HepG2 (cell line): Measurements from ENCODE around the gene DNAJC4. TPM values are rescaled to one million over a fixed set of nuclear protein-coding genes. Genes with fewer than 3 reads are reported as not detected.

ENCODE experiments used
- ATAC-seq: fragments of 200-7000 bp; cut with Tn5 transposase; 3 replicates; pipeline ENCODE4 v1.9.1; 2020; ENCODE audit warnings: mild to moderate bottlenecking, moderate library complexity
- BruUV-seq: library from RNA; stranded (reverse); fragments of 400-500 nt; replicated peaks from 2 replicates; lab custom pipeline; 2021; lab: Mats Ljungman, UMichigan
- CTCF ChIA-PET: fragments of 300-600 bp; formaldehyde crosslinking; extraction: SDS; loops from one replicate; lab custom pipeline; 2021; ENCODE audit warnings: low total read pairs, inconsistent platforms, low intra/inter-chr PET ratio; lab: Yijun Ruan, JAX
- POLR2A ChIA-PET: fragments of 350-600 bp; sonication (Branson Sonifier 250); formaldehyde crosslinking; loops from one replicate; lab custom pipeline; 2020; ENCODE audit warnings: antibody characterized with exemption, inconsistent platforms; lab: Yijun Ruan, JAX
- DNase-seq: peaks from one replicate; pipeline ENCODE4 v3.0.0-alpha.2; 2015; ENCODE audit warnings: low spot score
- FAIRE-seq: peaks from 3 replicates; lab custom pipeline; 2011; peaks lifted over from hg19 to GRCh38; lab: Jason Lieb, UNC
- H2AFZ ChIP-seq: one replicate; pipeline ENCODE4 v1.6.1; 2011; ENCODE audit warnings: low read length, inconsistent platforms
- H3K27ac ChIP-seq: fragments of 300-600 bp; 3 replicates; pipeline ENCODE4 v1.8.0; 2011; ENCODE audit warnings: mixed run types, mild to moderate bottlenecking, mixed read lengths, low read length, inconsistent platforms; ENCODE audit not compliant: insufficient read depth; ENCODE audit errors: extremely low read length
- H3K27me3 ChIP-seq, 2 experiments: fragments of 200-600 bp in 1 of 2; 2 replicates in 1 of 2; 3 replicates in 1 of 2; pipeline versions ENCODE4 v1.6.0 to v1.8.0; 2011; ENCODE audit warnings: low read length in 2 of 2, mild to moderate bottlenecking in 2 of 2, moderate library complexity in 2 of 2, inconsistent platforms in 1 of 2; ENCODE audit not compliant: insufficient read depth in 2 of 2, control insufficient read depth in 1 of 2
- H3K36me3 ChIP-seq, 2 experiments: fragments of 200-600 bp in 1 of 2; replicated peaks in 1 of 2; 2 replicates in 1 of 2; 3 replicates in 1 of 2; pipeline versions ENCODE4 v1.5.1 to v1.8.0; 2011; ENCODE audit warnings: low read length in 2 of 2, inconsistent platforms in 1 of 2; ENCODE audit not compliant: insufficient read depth in 2 of 2, control insufficient read depth in 1 of 2
- H3K4me1 ChIP-seq: 2 replicates; pipeline ENCODE4 v1.5.1; 2012; ENCODE audit warnings: low read length, inconsistent platforms; ENCODE audit not compliant: insufficient read depth
- H3K4me2 ChIP-seq: 2 replicates; pipeline ENCODE4 v1.6.0; 2011; ENCODE audit warnings: low read depth, low read length, inconsistent platforms
- H3K4me3 ChIP-seq, 3 experiments: fragments of 200-600 bp in 1 of 3; sonication (generic), shearing (Covaris generic) in 1 of 3; replicated peaks in 1 of 3; 2 replicates each; pipeline ENCODE4 v1.5.1; 2011 to 2016; ENCODE audit warnings: low read length in 3 of 3, inconsistent platforms in 2 of 3, low read depth in 2 of 3, mild to moderate bottlenecking in 2 of 3, control low read depth in 1 of 3, mixed read lengths in 1 of 3; ENCODE audit not compliant: insufficient read depth in 1 of 3
- H3K79me2 ChIP-seq: one replicate; pipeline ENCODE4 v1.6.1; 2011; ENCODE audit warnings: low read length, inconsistent platforms; ENCODE audit not compliant: insufficient read depth
- H3K9ac ChIP-seq: 2 replicates; pipeline ENCODE4 v1.6.0; 2011; ENCODE audit warnings: mild to moderate bottlenecking, low read depth, low read length, inconsistent platforms; ENCODE audit not compliant: insufficient read depth
- H3K9me3 ChIP-seq: 2 replicates; pipeline ENCODE4 v1.5.1; 2012; ENCODE audit warnings: mild to moderate bottlenecking, low read length
- H4K20me1 ChIP-seq: 2 replicates; pipeline ENCODE4 v1.6.0; 2011; ENCODE audit warnings: inconsistent platforms, mild to moderate bottlenecking, low read length, moderate library complexity; ENCODE audit not compliant: insufficient read depth
- ATF7 ChIP-seq, 2 experiments: fragments of 450-650 bp in 1 of 2; sonication (generic) in 1 of 2; formaldehyde crosslinking in 1 of 2; IDR thresholded peaks; 2 replicates each; pipeline versions ENCODE4 v1.4.0 to v1.6.1; 2016 to 2020; ENCODE audit warnings: antibody characterized with exemption in 1 of 2, mild to moderate bottlenecking in 1 of 2, missing genetic modification reagents in 1 of 2
- FIP1L1 ChIP-seq: fragments of 200-400 bp; formaldehyde crosslinking; IDR thresholded peaks from 2 replicates; pipeline ENCODE4 v1.6.1; 2018; ENCODE audit warnings: low read depth, mild to moderate bottlenecking, low read length, moderate library complexity, borderline replicate concordance; ENCODE audit not compliant: insufficient read depth
- HHEX ChIP-seq: IDR thresholded peaks from 2 replicates; pipeline ENCODE4 v1.6.1; 2016; ENCODE audit warnings: control low read depth
- TIGD3 ChIP-seq: sonication (generic); formaldehyde crosslinking; IDR thresholded peaks from 2 replicates; pipeline ENCODE4 v1.5.1; 2020; ENCODE audit warnings: mild to moderate bottlenecking, missing genetic modification reagents, borderline replicate concordance
- ZNF431 ChIP-seq: sonication (generic); formaldehyde crosslinking; IDR thresholded peaks from 2 replicates; pipeline ENCODE4 v1.9.0; 2022; ENCODE audit warnings: missing genetic modification reagents, low read depth, mild to moderate bottlenecking, borderline replicate concordance
- ZNF549 ChIP-seq: sonication (generic); formaldehyde crosslinking; IDR thresholded peaks from 2 replicates; pipeline ENCODE4 v1.5.0; 2020; ENCODE audit warnings: missing genetic modification reagents
- WGBS: methylation state at CpG from one replicate; pipeline ENCODE4 v1.1.6; 2017; ENCODE audit warnings: low lambda C conversion rate; 5-methylcytosine and 5-hydroxymethylcytosine counted together
- in situ Hi-C: cut with HindIII; loops from 2 replicates; pipeline ENCODE4 v1.10.0; 2017; ENCODE audit warnings: low pct_unique_long_range_greater_than_20kb; ENCODE audit not compliant: extremely low pct_ligation_motif_present
- intact Hi-C: fragments of 100-400 bp; cut with micrococcal nuclease; formaldehyde crosslinking; loops from one replicate; pipeline ENCODE4 v1.10.0; 2022; ENCODE audit not compliant: unreplicated experiment
- polyA plus RNA-seq, 8 experiments: library from polyadenylated mRNA; depleted of rRNA in 3 of 8; stranded (reverse) in 7 of 8; unstranded in 1 of 8; fragments of >200 nt; fragmentation: Illumina TruSeq in 4 of 8; extraction: Trizol in 4 of 8; gene quantifications; 2 replicates each; pipeline versions ENCODE4 v1.2.1 to v1.2.3, GENCODE V29; 2011 to 2016; ENCODE audit warnings: low read depth in 4 of 8, missing spikeins in 1 of 8, mixed read lengths in 1 of 8; ENCODE audit not compliant: insufficient read depth in 1 of 8
- total RNA-seq, 5 experiments: library from RNA; depleted of rRNA; stranded (reverse); fragments of >200 nt; fragmentation: Illumina TruSeq; extraction: Trizol; gene quantifications; 2 replicates each; pipeline ENCODE4 v1.2.3, GENCODE V29; 2016; ENCODE audit warnings: low read depth in 1 of 5

DNAJC4 gene
- total and polyA plus RNA-seq, 2 of the 13 experiments (the other 11 are each of a cell fraction or from before 2014, with no cell fraction given): 10.3 to 60.8 TPM

- H3K27ac ChIP-seq: no peak overlapping the region
- in situ Hi-C loops (no loop called here), intact Hi-C loops (no loop called here)
- H3K4me2 ChIP-seq: no peak overlapping the region
- BruUV-seq: no TSS peak
- H4K20me1 ChIP-seq: no peaks in the 10 kb centered on the region
- ATAC-seq (no peak), DNase-seq (no peak), FAIRE-seq (no peak)
- H3K9me3 ChIP-seq: no peaks in the 10 kb centered on the region
- TF ChIP-seq ZNF431 (CRISPR knock-in tag) (no peak), ZNF549 (CRISPR knock-in tag) (no peak), ATF7 (IDR thresholded peaks at IDR 0.05) (no peak), ATF7 (CRISPR knock-in tag; IDR thresholded peaks at IDR 0.05) (no peak), TIGD3 (CRISPR knock-in tag) (no peak), HHEX (CRISPR knock-in tag) (no peak), FIP1L1 (no peak)
- no peak overlapping the region for H3K4me3 ChIP-seq
- H3K36me3 ChIP-seq: peaks cover 14 to 45% of the 10 kb centered on the region in 2 experiments; a peak in 4 of 5 replicates
- no peaks in the 10 kb centered on the region for H3K79me2 ChIP-seq
- ChIA-PET CTCF (no interaction called here), POLR2A (interaction anchor here (0.9 kb wide), 1 partner anchor 9 kb away, joined by 3 read pairs; no protein-coding TSS in a partner anchor)
- 98% methylated on average over 6 of the region's 6 CpGs for WGBS
- no peak overlapping the region for H3K9ac ChIP-seq
- no peaks in the 10 kb centered on the region for H3K27me3 ChIP-seq
- H3K4me1 ChIP-seq: no peaks in the 10 kb centered on the region
- H2AFZ ChIP-seq: no peak overlapping the region
These were observed 29.9 kb downstream of the DNAJC4 start for GRCh38 chr11:64260147-64260708.
